ENCODE data around the gene PARL.

DNA sequence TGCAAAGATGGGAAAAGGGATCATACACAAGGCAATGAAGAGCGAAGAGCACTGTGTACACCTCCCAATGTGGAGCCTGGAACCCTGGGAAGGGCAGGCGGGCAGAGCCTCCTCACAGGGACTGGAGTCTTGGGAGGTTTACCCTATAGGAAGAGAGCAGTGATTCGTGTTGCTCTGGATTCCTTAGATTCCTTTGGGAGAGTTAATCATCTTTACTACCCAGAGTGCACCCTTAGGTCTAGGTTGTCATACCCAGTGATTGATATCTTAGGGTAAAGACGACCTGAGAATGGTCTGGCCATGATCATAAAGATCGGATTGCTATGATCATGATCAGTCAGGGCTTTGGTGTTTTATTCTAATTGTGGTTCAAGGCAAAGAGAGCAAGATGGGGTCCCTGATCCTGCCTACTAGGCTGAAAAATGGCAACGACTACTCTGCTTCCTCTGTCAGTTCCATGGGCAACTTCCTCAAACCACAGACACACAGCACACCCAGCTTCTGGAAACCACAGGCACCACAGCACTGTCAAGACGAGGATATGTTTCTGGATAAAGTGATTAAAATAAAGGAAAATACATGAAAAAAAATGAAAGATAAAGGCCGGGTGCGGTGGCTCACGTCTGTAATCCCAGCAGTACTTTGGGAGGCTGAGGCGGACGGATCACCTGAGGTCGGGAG, 38.9 kb downstream of the PARL start:
- no peak for TF ChIP-seq EZH2phosphoT487 (IDR thresholded peaks at IDR 0.05)
- TF ChIP-seq, protein P1, sequence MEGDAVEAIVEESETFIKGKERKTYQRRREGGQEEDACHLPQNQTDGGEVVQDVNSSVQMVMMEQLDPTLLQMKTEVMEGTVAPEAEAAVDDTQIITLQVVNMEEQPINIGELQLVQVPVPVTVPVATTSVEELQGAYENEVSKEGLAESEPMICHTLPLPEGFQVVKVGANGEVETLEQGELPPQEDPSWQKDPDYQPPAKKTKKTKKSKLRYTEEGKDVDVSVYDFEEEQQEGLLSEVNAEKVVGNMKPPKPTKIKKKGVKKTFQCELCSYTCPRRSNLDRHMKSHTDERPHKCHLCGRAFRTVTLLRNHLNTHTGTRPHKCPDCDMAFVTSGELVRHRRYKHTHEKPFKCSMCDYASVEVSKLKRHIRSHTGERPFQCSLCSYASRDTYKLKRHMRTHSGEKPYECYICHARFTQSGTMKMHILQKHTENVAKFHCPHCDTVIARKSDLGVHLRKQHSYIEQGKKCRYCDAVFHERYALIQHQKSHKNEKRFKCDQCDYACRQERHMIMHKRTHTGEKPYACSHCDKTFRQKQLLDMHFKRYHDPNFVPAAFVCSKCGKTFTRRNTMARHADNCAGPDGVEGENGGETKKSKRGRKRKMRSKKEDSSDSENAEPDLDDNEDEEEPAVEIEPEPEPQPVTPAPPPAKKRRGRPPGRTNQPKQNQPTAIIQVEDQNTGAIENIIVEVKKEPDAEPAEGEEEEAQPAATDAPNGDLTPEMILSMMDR (IDR thresholded peaks at IDR 0.05), result no peak

Data from neural progenitor cell (in vitro differentiated cells).